Left colon (tissue), 2 donors: Measurements from ENCODE around the gene ZNF177. TPM values are rescaled to one million over a fixed set of nuclear protein-coding genes. Genes with fewer than 3 reads are reported as not detected.
A peak's percentile ranks its signal among the peaks of the same experiment; 100 is the strongest.

ENCODE experiments used
- ATAC-seq: fragments of 200-7000 bp; cut with Tn5 transposase; one replicate; pipeline ENCODE4 v1.9.1; 2020; ENCODE audit warnings: mild to moderate bottlenecking, moderate library complexity
- DNase-seq, 2 donors: peaks; one replicate each; pipeline ENCODE4 v3.0.0-alpha.2; 2020
- intact Hi-C, 2 donors: fragments of 100-400 bp; cut with DNase I in 1 of 2; cut with micrococcal nuclease in 1 of 2; formaldehyde crosslinking; loops; one replicate each; pipeline versions ENCODE4 v1.11.2 to v1.14.0; 2022; cut with DNase I, micrococcal nuclease
- total RNA-seq, 2 donors: library from RNA; stranded (reverse); fragmentation: NEBNext Ultra II Directional; extraction: Animal tissue kit (Norgen Biotek cat#: 25700); gene quantifications; one replicate each; pipeline ENCODE4 v1.2.1, GENCODE V29; 2021
- donor health status: DM: no; HTN: no; CAD: no.
- donor health status: DM: yes; HTN: yes; CAD: no.

The ZNF177 gene
- total RNA-seq, 2 donors from 2014 or later, result 0.53 to 0.82 TPM

GRCh38 chr19:9407827-9408226 lies 45.0 kb downstream of the ZNF177 start:
- ATAC-seq (no peak), DNase-seq (no peak)
- intact Hi-C loops, result no loop called here

- intact Hi-C loops, result no loop called here
- DNase-seq, result no peak
- ATAC-seq, result no peak
Observed at GRCh38 chr19:9413240-9413954, 50.6 kb downstream of the ZNF177 start.

GRCh38 chr19:9427941-9428340 lies 65.1 kb downstream of the ZNF177 start:
- ATAC-seq, result no peak
- no peak for DNase-seq
- intact Hi-C loops, result no loop called here

- ATAC-seq, result no peak
Observed at GRCh38 chr19:9430444-9430843, 67.6 kb downstream of the ZNF177 start.

GRCh38 chr19:9431475-9431874 lies 68.7 kb downstream of the ZNF177 start:
- ATAC-seq (no peak), DNase-seq (peak in 1 of 2 donors; percentile 24)
- intact Hi-C loops, result no loop called here

More at GRCh38 chr19:9430444-9430843, 67.6 kb downstream of the ZNF177 start:
- intact Hi-C loops, result no loop called here
- DNase-seq, result no peak

Other genes with a start within 250 kb of the ZNF177 start
- gene OR7G1, start 247.2 kb upstream of the ZNF177 start, total RNA-seq, result not detected
- gene OR7G3, start 236.1 kb upstream of the ZNF177 start, total RNA-seq, result not detected
- gene ZNF317, start 222.6 kb upstream of the ZNF177 start, total RNA-seq, result 10 to 100 TPM; 24.8 to 32.3 TPM
- not detected for gene OR7D2, start 184.0 kb upstream of the ZNF177 start, total RNA-seq
- not detected for gene OR7D4, start 143.4 kb upstream of the ZNF177 start, total RNA-seq
- gene OR7E24, start 112.1 kb upstream of the ZNF177 start, total RNA-seq, result not detected
- 1 to 10 TPM; 3.8 to 4.3 TPM for gene ZNF699, start 53.2 kb upstream of the ZNF177 start, total RNA-seq
- gene ZNF559, start 38.8 kb upstream of the ZNF177 start, total RNA-seq, result 1 to 10 TPM; 3.6 to 7.8 TPM
- gene ZNF266, start 72.6 kb downstream of the ZNF177 start, total RNA-seq, result 10 to 100 TPM; 16.7 to 21.4 TPM
- gene ZNF560, start 135.6 kb downstream of the ZNF177 start, total RNA-seq, result not detected
- 10 to 100 TPM; 10.2 to 10.3 TPM for gene ZNF426, start 175.6 kb downstream of the ZNF177 start, total RNA-seq
- 10 to 100 TPM; 17.1 to 22.8 TPM for gene ZNF121, start 221.5 kb downstream of the ZNF177 start, total RNA-seq